SHP77 treated with DMSO at 0.1 percent for 48 hours (cell line): ENCODE results near the gene SLC11A2.
A peak's percentile ranks its signal among the peaks of the same experiment; 100 is the strongest.

Source experiments
- DNase-seq: peaks from one replicate; lab custom pipeline; 2025; lab: John Stamatoyannopoulos, UW

The SLC11A2 gene

DNA sequence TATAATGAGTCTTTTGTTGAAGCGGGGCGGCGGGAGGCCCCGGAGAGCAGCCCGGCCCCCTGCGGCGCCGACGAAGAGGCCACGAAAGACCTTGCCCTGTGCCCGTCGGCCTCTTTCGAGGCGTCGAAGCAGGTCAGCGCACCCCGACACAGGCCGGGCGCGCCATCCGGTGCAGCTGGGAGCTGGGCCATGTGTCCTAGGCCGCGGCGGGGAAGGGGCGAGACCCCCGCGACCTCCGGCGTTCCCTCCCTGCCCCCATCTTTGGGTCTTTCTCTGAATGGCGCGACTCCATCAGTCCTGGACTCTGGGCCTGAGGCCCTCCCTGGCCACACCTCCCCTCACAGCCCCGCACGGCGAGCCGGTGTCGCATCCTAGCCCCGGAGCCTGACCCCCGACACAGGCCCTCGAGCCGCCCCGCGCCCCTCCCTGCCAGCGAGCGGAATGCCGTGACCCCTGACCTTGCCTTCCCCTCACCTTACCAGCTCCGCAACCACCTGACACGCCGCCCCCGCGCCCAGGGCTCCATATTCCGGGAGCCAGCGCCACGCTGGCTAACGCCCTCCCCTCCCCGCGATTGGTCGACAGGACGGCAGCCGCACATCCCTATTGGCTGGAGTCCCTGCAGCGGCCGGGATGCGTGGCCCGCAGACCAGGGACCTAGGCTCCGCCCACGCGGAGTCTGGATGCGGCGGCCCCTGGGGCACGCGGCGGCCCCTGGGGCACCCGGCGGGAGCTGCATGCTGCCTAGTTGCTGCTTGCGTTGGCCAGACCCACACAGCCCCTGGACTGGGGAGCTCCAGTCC is at the start of gene SLC11A2:
Gene SLC11A2, minus strand, starts transcription at position 549 of the 803 bp plus-strand sequence. CDS start 15,656 bp downstream, outside the sequence.
- peak; percentile 85 for DNase-seq

- no peak for DNase-seq
Measured at GRCh38 chr12:51075390-51075789, 49.2 kb upstream of the SLC11A2 start.

DNA sequence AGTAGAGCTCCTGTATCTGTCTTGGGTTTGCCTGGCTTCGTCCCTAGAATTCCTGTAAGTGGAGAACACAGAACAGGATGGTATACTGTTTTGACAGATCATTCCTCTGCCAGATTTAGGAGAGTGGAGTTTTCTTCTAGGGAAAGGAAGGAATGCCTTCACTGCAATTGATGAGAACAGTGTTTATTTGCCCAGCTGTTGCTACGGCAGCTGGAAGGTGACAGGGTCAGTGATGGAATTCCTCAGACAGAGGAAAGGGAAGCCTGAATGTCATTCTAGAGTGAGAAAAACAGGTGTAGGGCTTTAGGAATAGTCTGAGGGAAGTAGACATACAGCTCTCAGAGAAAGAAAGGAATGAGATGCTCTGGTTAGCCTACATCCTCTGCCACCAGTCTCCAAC is 45.5 kb upstream of the SLC11A2 start:
- no peak for DNase-seq

DNA sequence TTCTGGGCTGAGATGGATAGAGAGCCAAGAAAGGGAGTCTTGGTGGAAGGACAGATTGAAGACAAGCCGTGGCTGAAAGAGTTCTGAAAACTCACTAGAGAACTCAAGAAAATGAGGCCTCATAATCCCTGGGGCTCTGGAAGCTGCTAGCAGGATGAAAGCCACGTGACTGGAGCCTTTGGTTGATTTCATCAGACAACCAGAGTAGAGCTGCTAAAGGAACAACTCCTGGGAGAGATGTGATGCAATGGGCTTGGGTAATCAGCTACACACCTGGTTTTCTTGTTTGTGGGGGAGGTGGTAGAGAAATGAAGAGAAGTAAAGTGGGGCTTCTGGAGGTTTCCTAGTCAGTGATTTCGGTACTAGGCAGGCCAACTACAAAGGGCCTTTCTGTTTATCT is 43.8 kb upstream of the SLC11A2 start:
- no peak for DNase-seq

GRCh38 chr12:51067771-51068170 is 41.6 kb upstream of the SLC11A2 start:
- DNase-seq: no peak

DNA sequence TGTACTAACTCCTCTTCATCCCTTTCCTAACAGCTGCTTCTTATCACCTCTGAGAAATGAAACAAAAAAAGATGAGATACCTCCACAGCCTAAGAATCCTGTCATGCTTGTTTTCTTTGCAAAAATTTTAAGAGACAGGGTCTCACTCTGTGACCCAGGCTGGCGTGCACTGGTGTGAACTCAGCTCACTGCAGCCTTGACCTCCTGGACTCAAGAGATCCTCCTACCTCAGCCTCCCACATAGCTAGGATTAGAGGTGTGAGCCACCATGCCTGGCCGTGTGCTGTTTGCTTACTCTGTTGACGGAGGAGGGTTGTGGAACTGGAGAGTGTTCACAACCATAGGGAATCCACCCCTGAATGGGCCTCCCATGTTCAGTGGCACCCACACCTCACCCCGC is 41.0 kb upstream of the SLC11A2 start:
- DNase-seq: no peak

GRCh38 chr12:51065530-51065929 is 39.3 kb upstream of the SLC11A2 start:
- DNase-seq: no peak

DNA sequence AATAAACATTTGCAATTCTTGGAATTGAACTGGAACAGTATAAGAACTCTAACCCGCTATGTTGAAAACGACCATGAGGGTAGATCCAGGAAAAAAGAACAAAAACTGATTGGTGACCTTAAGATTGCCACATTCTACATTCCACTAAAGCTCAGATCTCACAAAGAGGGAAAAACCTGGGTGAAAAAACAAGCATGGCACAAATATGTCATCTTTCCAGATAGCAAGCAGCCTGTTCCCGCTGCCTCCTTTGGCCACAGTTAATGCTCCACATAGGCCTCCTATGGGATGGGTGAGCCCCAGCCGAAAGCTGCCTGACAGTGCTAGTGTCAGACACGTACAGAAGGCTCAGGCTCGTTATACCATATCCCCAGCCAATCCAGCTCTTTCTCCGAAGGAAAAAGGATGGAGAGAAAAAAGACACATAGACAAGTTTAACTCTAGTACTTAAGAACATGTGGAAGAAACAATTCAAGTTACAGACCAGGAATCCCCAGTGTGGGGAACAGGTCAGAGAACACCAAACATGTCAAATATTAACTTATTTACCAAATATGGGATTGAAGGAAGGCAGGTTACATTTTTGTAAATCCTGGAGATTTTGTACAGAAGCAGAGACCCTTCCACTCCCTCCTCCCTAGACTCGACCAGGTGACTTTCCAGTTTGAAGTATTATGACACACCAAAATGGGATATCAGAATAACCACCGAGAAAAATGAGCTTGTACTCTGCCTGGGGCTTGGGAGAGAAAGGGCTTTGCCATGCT is 36.6 kb upstream of the SLC11A2 start:
- no peak for DNase-seq

GRCh38 chr12:51059086-51059485 is 32.9 kb upstream of the SLC11A2 start:
- DNase-seq: no peak

DNA sequence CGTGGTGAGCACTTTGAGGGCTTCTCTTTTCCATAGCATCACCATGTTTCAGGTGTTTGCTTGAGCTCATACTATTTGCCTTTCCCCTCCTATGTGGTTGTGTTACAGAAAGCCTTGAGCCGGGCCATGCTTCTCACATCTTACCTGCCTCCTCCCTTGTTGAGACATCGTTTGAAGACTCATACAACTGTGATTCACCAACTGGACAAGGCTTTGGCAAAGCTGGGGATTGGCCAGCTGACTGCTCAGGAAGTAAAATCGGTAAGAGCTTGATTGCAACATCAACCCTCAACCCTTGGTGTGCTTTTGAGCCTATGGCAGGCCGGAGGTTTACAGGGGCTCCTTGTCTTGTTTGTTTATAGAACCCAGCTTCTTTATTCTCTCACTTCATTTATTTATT is 30.1 kb upstream of the SLC11A2 start:
- DNase-seq: no peak

- DNase-seq: no peak
Measured at GRCh38 chr12:51055060-51055459, 28.9 kb upstream of the SLC11A2 start.

DNA sequence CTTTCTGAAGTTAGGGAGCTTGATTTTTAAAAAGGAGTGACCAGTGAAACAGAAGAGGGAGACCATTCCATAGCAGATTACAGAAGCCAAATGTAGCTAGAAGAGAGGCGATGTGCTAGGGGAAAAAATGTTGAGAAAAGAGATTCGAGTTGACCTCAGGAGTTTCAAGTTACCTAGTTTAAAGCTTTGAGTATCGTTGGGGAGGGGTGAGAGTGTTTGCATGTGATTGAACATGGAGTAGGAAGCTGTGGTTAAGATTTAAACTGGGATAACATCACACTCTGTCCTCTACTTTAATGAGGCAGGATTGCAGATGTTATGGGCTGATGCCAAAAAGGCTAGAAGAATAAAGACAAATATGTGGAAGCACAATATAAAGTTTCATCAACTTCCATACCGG is 25.6 kb upstream of the SLC11A2 start:
- DNase-seq: no peak

DNA sequence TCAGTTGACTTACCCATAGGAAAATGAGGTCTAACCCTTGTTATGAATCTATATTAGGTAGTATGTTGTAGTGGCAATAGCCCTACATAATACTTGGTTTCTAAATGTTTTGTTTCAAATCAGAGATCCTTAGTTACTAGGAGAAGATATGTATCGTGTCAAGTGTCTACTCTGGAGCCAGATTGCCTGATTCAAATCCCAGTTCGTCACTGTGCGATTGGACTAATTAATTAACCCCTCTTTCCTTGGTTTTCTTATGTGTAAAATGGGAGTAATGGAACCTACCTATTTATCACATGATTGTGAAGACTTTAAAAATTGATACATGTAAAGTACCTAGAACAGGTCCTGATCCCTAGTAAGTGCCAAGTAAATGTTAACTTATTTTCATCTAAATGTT is 23.3 kb upstream of the SLC11A2 start:
- DNase-seq: no peak

GRCh38 chr12:51048661-51049251 is 22.6 kb upstream of the SLC11A2 start:
- DNase-seq: no peak

GRCh38 chr12:51047655-51048540 is 21.7 kb upstream of the SLC11A2 start, which contains the start of gene LETMD1:
Gene LETMD1 (plus strand): TSS chr12:51048327. CDS start chr12:51048357, 30 bp downstream.
- DNase-seq: peak; percentile 94

DNA sequence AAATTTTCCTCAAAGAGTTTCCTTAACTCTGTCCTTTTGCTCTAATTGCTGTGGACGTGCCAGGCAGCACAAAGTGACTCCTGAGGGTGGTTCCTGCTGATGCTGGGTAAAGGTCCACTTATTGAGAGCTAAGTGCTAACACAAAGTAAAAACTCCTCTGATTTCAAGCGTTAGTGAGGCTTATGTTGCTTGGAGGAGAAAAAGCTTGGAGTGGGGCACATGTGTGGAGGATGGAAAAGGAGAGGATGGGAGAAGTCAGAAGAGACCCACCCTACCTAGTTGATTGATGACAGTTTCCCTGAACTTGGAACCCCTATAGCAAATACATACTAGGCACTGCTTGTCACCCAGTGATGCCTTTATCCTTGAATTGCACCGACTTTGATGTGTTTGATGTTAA is 10.1 kb upstream of the SLC11A2 start:
- DNase-seq: no peak

- DNase-seq: no peak
Measured at GRCh38 chr12:51033457-51034089, 7.4 kb upstream of the SLC11A2 start.

DNA sequence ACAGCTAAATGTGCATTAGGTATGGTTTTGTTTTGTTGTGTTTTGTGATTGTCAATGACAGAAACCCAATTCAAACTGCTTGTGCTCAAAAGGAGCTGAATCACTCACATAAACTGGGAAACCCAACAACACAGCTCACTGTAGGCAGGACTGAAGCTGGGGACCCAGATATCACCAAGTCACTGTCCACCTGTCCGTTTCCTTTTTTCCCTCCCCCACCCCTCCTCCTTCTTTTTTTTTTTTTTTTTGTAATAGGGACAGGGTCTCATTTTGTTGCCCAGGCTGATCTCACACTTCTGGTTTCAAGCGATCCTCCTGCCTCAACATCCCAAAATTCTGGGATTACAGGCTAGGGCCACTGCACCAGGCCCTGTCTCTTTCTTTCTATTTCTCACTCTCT is 6.9 kb upstream of the SLC11A2 start:
- DNase-seq: no peak

GRCh38 chr12:51028813-51029150 is 2.6 kb upstream of the SLC11A2 start:
- no peak for DNase-seq

DNA sequence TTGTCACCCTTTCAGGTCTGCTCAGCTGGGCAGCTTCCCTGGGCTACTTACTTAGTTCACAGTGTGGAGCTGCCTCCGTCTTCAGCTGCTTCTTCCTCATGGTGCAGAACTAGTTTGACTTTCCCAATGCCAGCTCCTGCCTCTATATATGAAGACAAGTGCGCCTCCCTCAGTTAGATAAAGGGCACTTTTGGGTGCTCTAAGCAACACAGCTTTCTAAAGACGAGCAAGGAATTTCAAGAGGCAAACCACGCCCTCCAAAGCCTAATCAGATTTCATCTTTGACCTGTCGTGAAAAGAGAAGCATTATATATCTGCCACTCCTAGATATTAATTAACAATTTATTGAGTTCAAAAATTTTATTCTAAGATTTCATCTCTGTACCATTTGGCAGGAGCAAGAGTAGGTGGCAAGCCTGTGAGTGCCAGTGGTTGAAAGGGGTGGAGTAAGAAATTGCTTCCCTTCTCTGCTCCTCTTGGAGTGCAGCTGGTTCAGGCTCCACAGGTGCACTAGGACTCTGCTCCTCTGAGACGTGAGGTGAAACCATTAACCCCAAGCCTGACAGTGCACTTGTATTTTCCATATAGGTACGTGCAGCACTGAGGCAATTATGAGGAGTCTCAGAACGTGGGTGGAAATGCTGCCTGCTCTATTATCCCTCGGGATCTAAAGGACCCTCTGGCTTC is 2.1 kb upstream of the SLC11A2 start:
- DNase-seq: peak; percentile 28

DNA sequence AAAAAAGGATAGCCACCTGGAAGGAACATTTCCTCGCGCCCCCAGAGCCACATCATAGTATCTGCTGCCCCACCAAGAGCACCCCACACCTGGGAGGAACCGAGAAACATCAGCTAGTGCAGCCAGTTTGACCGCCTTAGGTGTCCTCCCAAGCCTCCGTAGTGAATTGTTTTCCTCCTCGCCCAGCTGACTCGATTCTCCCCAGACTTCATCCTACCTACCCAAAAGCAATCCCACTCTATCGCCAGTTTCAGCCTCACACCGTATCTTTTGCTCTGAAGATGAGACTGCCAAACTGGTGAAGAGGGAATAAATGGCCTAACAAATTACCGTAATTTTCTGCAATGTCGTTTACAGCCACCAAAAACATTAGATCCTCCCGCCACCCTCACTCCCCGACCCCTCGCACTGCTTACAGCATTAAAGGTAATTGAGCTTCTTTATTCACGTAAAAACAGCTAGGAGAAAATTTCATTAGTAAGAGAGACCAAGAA is 1.2 kb upstream of the SLC11A2 start:
- no peak for DNase-seq
